HepG2 (cell line): ENCODE measurements around the gene GSK3A. TPM values are rescaled to one million over a fixed set of nuclear protein-coding genes. Genes with fewer than 3 reads are reported as not detected.

Source experiments
- MAZ ChIP-seq, 2 experiments: sonication (generic) in 1 of 2; formaldehyde crosslinking in 1 of 2; IDR thresholded peaks; 2 replicates each; pipeline versions ENCODE4 v1.5.0 to v1.6.1; 2012 to 2020; ENCODE audit warnings: low read depth in 2 of 2, mild to moderate bottlenecking in 2 of 2, borderline replicate concordance in 1 of 2, improper control_type of control experiment in 1 of 2, low read length in 1 of 2, missing genetic modification reagents in 1 of 2, moderate library complexity in 1 of 2
- NR2F2 ChIP-seq: IDR thresholded peaks from 2 replicates; pipeline ENCODE4 v1.6.1; 2012; ENCODE audit warnings: low read depth, inconsistent platforms, borderline replicate concordance
- PAX8 ChIP-seq: sonication (generic); formaldehyde crosslinking; IDR thresholded peaks from 2 replicates; pipeline ENCODE4 v1.8.0; 2022; ENCODE audit warnings: mild to moderate bottlenecking, missing genetic modification reagents, borderline replicate concordance
- PRMT3 ChIP-seq: sonication (generic); formaldehyde crosslinking; IDR thresholded peaks from 2 replicates; pipeline ENCODE4 v1.8.1; 2022; ENCODE audit warnings: low read depth, mild to moderate bottlenecking, moderate library complexity, missing genetic modification reagents, borderline replicate concordance
- SIX1 ChIP-seq: sonication (generic); formaldehyde crosslinking; IDR thresholded peaks from 2 replicates; pipeline ENCODE4 v1.4.0; 2020; ENCODE audit warnings: missing genetic modification reagents, borderline replicate concordance
- SP5 ChIP-seq: IDR thresholded peaks from 2 replicates; pipeline ENCODE4 v1.6.1; 2016; ENCODE audit warnings: low read depth, borderline replicate concordance
- STAT6 ChIP-seq: sonication (generic); formaldehyde crosslinking; IDR thresholded peaks from 2 replicates; pipeline ENCODE4 v1.4.0; 2020; ENCODE audit warnings: missing genetic modification reagents, mild to moderate bottlenecking, borderline replicate concordance
- ZNF20 ChIP-seq: sonication (generic); formaldehyde crosslinking; IDR thresholded peaks from 2 replicates; pipeline ENCODE4 v1.4.0; 2020; ENCODE audit warnings: mild to moderate bottlenecking, moderate library complexity, missing genetic modification reagents
- ZNF224 ChIP-seq: sonication (generic); formaldehyde crosslinking; IDR thresholded peaks from 2 replicates; pipeline ENCODE4 v1.5.0; 2020; ENCODE audit warnings: mild to moderate bottlenecking, missing genetic modification reagents
- ZNF333 ChIP-seq: sonication (generic); formaldehyde crosslinking; IDR thresholded peaks from 2 replicates; pipeline ENCODE4 v1.4.0; 2020; ENCODE audit warnings: mild to moderate bottlenecking, missing genetic modification reagents, borderline replicate concordance
- ZNF557 ChIP-seq: sonication (generic); formaldehyde crosslinking; IDR thresholded peaks from 2 replicates; pipeline ENCODE4 v1.4.0; 2020; ENCODE audit warnings: missing genetic modification reagents
- ZNF746 ChIP-seq: sonication (generic); formaldehyde crosslinking; IDR thresholded peaks from 2 replicates; pipeline ENCODE4 v1.8.0; 2022; ENCODE audit warnings: mild to moderate bottlenecking, missing genetic modification reagents
- polyA plus RNA-seq, 8 experiments: library from polyadenylated mRNA; depleted of rRNA in 3 of 8; stranded (reverse) in 7 of 8; unstranded in 1 of 8; fragments of >200 nt; fragmentation: Illumina TruSeq in 4 of 8; extraction: Trizol in 4 of 8; gene quantifications; 2 replicates each; pipeline versions ENCODE4 v1.2.1 to v1.2.3, GENCODE V29; 2011 to 2016; ENCODE audit warnings: low read depth in 4 of 8, missing spikeins in 1 of 8, mixed read lengths in 1 of 8; ENCODE audit not compliant: insufficient read depth in 1 of 8
- total RNA-seq, 5 experiments: library from RNA; depleted of rRNA; stranded (reverse); fragments of >200 nt; fragmentation: Illumina TruSeq; extraction: Trizol; gene quantifications; 2 replicates each; pipeline ENCODE4 v1.2.3, GENCODE V29; 2016; ENCODE audit warnings: low read depth in 1 of 5
- TF ChIP-seq, protein P1 (sequence below): sonication (generic); formaldehyde crosslinking; IDR thresholded peaks from 2 replicates; pipeline ENCODE4 v1.5.1; 2020; ENCODE audit warnings: mild to moderate bottlenecking, missing genetic modification reagents
- TF ChIP-seq, protein P2 (sequence below): IDR thresholded peaks from 2 replicates; pipeline ENCODE4 v1.6.1; 2016; ENCODE audit warnings: missing compliant biosample characterization, missing genetic modification reagents, borderline replicate concordance
- TF ChIP-seq, protein P3 (sequence below): sonication (generic); formaldehyde crosslinking; IDR thresholded peaks from 2 replicates; pipeline ENCODE4 v1.4.0; 2020; ENCODE audit warnings: missing genetic modification reagents, borderline replicate concordance

GSK3A gene
- total and polyA plus RNA-seq, 2 of the 13 experiments (the other 11 are each of a cell fraction or from before 2014, with no cell fraction given) = 16.9 to 52.5 TPM

DNA sequence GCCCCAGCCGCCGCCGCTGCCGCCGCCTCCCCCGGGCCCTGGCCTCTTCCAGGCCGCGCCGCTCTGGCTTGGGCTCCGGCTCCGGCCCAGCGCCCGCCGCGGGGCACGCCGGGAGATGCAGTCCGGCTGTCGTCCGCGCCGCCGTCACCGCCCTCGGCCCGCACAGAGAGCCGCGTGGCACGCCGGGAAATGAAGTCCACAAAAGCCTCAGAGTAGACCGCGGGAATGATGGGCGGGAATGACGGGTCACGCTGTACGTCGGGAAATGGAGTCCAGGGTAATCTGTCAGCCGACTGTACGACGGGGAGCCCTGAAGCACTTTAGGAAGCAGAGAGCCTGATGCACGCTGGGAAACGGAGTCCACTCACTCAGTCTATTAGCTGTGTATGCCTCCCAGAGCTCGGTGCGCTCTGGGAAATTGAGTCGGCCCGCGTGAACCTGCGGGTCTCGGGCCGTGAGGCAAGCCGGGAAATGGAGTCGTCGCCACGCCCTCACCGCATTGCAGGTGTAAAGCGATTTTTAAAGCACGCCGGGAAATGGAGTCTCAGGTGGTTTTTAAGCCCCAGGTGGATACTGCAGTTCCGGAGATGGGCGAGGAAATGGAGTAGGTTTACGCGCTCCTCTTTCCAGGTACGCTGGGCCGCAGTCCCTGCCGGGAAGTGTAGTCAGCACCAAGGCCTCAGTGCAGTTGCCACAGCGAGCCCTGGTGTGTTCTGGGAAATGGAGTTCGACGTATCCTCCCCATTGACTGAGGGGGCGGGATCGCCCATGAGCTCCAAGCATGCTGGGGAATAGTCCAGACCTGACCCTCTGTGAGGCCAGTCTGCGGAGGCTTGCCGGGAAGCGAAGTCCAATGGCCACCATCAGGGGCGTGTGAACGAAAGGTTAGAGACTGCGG is at the start of gene GSK3A (continued):
- no peak for TF ChIP-seq ZNF333 (CRISPR knock-in tag)
- TF ChIP-seq MAZ (IDR thresholded peaks at IDR 0.05; ENCODE audit: borderline replicate concordance, low read depth, low read length) = no peak
- TF ChIP-seq MAZ (CRISPR knock-in tag; IDR thresholded peaks at IDR 0.05; ENCODE audit: low read depth) = 0 out of 2 replicates have a peak, but pooled peaks have one; percentile 13
- peak; percentile 87 for TF ChIP-seq SP5 (CRISPR knock-in tag)
- TF ChIP-seq, protein P1, sequence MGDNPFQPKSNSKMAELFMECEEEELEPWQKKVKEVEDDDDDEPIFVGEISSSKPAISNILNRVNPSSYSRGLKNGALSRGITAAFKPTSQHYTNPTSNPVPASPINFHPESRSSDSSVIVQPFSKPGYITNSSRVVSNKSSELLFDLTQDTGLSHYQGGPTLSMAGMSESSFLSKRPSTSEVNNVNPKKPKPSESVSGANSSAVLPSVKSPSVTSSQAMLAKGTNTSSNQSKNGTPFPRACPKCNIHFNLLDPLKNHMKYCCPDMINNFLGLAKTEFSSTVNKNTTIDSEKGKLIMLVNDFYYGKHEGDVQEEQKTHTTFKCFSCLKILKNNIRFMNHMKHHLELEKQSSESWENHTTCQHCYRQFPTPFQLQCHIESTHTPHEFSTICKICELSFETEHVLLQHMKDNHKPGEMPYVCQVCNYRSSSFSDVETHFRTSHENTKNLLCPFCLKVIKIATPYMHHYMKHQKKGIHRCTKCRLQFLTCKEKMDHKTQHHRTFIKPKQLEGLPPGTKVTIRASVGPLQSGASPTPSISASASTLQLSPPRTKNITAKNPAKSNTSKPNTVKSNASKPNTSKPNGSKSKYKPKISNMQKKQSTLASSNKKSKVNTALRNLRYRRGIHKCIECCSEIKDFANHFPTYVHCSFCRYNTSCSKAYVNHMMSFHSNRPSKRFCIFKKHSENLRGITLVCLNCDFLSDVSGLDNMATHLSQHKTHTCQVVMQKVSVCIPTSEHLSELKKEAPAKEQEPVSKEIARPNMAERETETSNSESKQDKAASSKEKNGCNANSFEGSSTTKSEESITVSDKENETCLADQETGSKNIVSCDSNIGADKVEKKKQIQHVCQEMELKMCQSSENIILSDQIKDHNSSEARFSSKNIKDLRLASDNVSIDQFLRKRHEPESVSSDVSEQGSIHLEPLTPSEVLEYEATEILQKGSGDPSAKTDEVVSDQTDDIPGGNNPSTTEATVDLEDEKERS (CRISPR knock-in tag) = no peak
- TF ChIP-seq ZNF557 = 0 out of 2 replicates have a peak, but pooled peaks have one; percentile 54
- TF ChIP-seq SIX1 (CRISPR knock-in tag) = no peak
- peak; percentile 31; the same call in 1 of the 2 replicates for TF ChIP-seq NR2F2
- 0 out of 2 replicates have a peak, but pooled peaks have one; percentile 39 for TF ChIP-seq ZNF224 (CRISPR knock-in tag)
- no peak for TF ChIP-seq PAX8 (CRISPR knock-in tag)
- TF ChIP-seq ZNF20 (CRISPR knock-in tag) = no peak
- TF ChIP-seq, protein P2, sequence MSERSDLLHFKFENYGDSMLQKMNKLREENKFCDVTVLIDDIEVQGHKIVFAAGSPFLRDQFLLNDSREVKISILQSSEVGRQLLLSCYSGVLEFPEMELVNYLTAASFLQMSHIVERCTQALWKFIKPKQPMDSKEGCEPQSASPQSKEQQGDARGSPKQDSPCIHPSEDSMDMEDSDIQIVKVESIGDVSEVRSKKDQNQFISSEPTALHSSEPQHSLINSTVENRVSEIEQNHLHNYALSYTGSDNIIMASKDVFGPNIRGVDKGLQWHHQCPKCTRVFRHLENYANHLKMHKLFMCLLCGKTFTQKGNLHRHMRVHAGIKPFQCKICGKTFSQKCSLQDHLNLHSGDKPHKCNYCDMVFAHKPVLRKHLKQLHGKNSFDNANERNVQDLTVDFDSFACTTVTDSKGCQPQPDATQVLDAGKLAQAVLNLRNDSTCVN = no peak
- no peak for TF ChIP-seq PRMT3 (CRISPR knock-in tag)
- TF ChIP-seq, protein P3, sequence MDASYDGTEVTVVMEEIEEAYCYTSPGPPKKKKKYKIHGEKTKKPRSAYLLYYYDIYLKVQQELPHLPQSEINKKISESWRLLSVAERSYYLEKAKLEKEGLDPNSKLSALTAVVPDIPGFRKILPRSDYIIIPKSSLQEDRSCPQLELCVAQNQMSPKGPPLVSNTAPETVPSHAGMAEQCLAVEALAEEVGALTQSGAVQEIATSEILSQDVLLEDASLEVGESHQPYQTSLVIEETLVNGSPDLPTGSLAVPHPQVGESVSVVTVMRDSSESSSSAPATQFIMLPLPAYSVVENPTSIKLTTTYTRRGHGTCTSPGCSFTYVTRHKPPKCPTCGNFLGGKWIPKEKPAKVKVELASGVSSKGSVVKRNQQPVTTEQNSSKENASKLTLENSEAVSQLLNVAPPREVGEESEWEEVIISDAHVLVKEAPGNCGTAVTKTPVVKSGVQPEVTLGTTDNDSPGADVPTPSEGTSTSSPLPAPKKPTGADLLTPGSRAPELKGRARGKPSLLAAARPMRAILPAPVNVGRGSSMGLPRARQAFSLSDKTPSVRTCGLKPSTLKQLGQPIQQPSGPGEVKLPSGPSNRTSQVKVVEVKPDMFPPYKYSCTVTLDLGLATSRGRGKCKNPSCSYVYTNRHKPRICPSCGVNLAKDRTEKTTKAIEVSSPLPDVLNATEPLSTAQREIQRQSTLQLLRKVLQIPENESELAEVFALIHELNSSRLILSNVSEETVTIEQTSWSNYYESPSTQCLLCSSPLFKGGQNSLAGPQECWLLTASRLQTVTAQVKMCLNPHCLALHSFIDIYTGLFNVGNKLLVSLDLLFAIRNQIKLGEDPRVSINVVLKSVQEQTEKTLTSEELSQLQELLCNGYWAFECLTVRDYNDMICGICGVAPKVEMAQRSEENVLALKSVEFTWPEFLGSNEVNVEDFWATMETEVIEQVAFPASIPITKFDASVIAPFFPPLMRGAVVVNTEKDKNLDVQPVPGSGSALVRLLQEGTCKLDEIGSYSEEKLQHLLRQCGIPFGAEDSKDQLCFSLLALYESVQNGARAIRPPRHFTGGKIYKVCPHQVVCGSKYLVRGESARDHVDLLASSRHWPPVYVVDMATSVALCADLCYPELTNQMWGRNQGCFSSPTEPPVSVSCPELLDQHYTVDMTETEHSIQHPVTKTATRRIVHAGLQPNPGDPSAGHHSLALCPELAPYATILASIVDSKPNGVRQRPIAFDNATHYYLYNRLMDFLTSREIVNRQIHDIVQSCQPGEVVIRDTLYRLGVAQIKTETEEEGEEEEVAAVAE (CRISPR knock-in tag) = peak; percentile 18; the same call in 1 of the 2 replicates
- peak; percentile 65; the same call in 1 of the 2 replicates for TF ChIP-seq STAT6 (CRISPR knock-in tag)
- no peak for TF ChIP-seq ZNF746
